WI38 (cell line): ENCODE results near the gene IFI16.

Source experiments
- H3K4me3 ChIP-seq: 2 replicates; pipeline ENCODE4 v1.5.1; 2011; ENCODE audit warnings: low read depth, mild to moderate bottlenecking, control low read depth, low read length
- CTCF ChIP-seq: IDR thresholded peaks from 2 replicates; pipeline ENCODE4 v1.5.1; 2012; ENCODE audit warnings: low read depth, mild to moderate bottlenecking, control low read depth, low read length

Gene IFI16

DNA sequence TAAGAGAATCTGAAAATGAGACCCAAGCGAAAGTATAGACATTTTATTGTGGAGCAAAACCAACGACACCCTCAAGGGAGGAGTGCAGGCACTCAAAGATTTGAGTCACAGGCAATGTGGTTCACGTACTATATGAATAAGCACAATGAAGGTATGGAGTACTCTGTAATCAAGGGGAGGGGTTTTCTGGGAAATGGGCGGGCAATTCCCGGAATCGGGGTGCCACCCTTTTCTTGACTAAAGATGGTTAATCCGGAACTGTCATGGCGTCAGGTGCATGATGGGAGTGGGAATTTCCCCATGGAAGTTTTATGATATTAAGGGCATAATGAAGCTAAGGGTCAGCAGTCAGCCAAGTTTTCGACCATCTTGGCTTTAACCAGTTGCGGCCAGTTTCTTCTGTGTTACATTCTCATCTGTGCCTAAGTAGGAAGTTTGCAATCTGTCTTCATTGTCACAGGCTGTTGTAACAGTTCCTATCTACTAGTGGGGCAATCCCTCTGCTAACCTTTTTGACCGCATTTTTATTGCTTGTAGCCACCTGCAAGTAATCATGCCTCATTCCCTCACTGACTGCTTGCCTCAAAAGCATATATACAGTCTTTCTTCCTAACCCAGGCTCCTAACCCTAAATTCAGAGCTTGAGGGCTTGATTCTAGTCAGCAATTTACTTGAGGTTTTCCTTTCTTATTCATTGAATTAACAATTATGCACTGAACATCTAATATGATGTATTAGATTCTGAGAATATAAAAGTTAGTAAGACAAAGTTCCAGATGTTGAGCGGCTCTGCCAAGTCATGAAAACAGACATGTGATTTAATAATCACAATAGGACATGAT, 67.6 kb downstream of the IFI16 start:
- no peak overlapping the region for H3K4me3 ChIP-seq
- TF ChIP-seq CTCF, result no peak

- H3K4me3 ChIP-seq, result no peak overlapping the region
- no peak for TF ChIP-seq CTCF
These were observed 69.8 kb downstream of the IFI16 start for GRCh38 chr1:159079525-159079924.

GRCh38 chr1:159081626-159082025, 71.9 kb downstream of the IFI16 start:
- TF ChIP-seq CTCF, result no peak
- H3K4me3 ChIP-seq, result no peak overlapping the region

- no peak for TF ChIP-seq CTCF
- H3K4me3 ChIP-seq, result no peak overlapping the region
These were observed 73.3 kb downstream of the IFI16 start for GRCh38 chr1:159083013-159083412.

DNA sequence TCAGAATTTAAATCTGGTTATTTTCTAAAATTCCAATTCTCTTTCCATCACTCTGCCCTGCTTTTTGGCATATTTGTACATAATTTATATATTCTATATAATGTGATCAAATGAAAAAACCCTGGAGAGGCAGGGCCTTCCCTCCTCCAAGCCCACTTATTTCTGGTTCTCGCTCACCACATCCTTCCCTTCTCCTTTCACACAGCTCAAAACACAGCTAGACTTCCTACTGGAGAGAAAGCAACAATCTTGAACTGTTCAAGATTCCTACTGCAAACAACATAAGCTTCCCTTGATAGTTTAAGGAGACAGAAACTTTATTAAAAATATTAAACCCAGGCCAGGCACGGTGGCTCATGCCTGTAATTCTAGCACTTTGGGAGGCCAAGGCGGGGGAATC, 74.4 kb downstream of the IFI16 start:
- TF ChIP-seq CTCF, result no peak
- no peak overlapping the region for H3K4me3 ChIP-seq

DNA sequence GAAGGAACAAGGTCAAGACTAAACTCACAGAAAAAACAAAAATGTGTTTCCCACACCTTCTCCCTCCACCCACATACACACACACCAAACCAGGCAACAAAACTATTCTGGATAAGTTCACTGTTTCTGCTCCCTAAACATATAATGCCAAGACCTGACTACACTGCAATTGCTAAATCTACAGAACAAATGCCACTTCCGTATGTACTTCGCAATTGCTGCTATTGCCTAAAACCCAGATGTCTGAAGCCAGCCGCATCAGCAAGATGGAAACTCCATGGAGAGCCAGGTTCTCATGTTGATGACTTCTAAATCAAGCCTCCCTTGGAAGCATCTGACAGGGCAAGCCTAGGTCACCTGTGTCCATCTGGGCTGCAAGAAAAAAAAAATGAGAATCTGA, 75.2 kb downstream of the IFI16 start:
- H3K4me3 ChIP-seq, result no peak overlapping the region
- no peak for TF ChIP-seq CTCF

DNA sequence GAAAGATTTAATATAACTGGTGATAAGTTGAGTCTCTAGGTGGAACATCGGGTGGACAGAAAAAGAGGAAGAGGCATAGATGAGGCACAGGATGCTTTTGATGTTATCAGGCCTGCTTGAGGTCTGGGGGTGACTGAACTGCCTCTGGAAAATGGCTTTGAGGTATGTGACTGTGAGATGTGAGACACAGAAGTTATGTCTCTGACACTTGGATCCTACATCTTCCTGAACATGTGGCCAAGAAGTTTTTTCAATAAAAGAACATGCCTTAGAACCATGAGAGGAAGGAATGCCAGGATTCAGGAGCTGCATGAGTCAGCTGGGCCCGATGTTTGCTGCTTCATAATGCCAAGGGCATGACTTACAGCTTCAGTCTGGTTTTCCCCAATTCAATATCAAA, 78.3 kb downstream of the IFI16 start:
- no peak for TF ChIP-seq CTCF
- no peak overlapping the region for H3K4me3 ChIP-seq
